GM21367 (cell line): ENCODE measurements around the gene STPG3.

Experiments
- ATAC-seq: cut with Tn5 transposase; IDR thresholded peaks from one replicate; pipeline ENCODE4 v1.9.1; 2021; ENCODE audit not compliant: unreplicated experiment

The STPG3 gene

GRCh38 chr9:137251194-137251461 lies at the start of gene STPG3:
Gene STPG3, plus strand, starts transcription at chr9:137251286. Its CDS starts 1 bp downstream, at chr9:137251287.
- no peak for ATAC-seq

- ATAC-seq: no peak
Observed at GRCh38 chr9:137202966-137203365, 48.1 kb upstream of the STPG3 start.

DNA sequence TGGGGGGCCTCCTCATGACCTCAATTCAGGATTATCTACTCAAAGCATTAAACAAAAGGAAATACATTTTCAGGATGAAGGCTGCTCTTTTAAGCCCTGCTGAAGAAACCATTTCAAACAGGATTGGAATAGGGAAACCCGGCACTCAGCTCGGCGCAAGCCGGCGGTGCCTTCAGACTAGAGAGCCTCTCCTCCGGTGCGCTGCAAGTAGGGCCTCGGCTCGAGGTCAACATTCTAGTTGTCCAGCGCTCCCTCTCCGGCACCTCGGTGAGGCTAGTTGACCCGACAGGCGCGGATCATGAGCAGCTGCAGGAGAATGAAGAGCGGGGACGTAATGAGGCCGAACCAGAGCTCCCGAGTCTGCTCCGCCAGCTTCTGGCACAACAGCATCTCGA lies 46.4 kb upstream of the STPG3 start:
- ATAC-seq: no peak

- ATAC-seq: no peak
Observed at GRCh38 chr9:137205126-137206069, 45.7 kb upstream of the STPG3 start, which contains the start of the genes NDOR1 and TMEM203. Gene NDOR1, plus strand, starts transcription at chr9:137205700. Its CDS starts 78 bp downstream, at chr9:137205778. Gene TMEM203, minus strand, starts transcription at chr9:137205648. Its CDS starts 234 bp downstream, at chr9:137205414.

DNA sequence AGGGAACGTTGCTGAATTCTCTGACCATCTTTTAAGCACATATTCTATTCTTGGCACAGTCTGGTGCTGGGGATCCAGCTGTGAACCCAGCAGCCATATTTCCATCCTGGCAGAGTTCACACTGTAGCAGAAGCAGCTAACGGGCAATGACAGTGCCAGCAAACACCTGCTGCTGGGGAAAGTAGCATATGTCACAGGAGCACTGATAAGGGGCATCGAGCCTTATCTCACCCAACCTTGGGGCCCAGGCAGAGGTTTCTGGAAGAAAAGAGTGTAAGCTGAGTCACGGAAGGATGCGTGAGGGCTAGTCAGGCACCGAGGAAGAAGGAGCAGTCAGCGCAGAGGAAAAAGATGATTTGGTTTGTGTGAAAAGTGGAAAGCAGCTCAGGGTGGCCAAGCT lies 44.5 kb upstream of the STPG3 start:
- ATAC-seq: no peak

DNA sequence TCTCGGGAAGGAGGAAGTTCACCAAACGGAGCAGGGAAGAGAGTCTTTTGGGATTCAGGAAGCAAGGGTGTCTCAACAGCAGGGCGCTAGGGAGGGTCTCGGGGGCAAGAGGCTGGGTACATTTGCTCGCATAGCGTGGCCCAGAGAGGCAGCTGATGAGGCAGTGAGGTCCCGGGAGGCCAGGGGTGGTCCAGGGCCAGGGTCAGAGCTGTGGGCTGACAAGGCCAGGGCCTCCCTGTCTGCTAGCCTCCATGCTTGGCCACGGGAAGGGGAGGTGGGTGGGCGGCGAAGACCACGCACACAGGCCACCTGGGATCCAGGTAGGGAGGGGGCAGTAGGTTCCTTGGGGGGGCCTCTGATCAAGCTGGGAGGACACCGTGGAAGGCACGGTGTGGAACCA lies 39.6 kb upstream of the STPG3 start:
- ATAC-seq: no peak

GRCh38 chr9:137212520-137212919 lies 38.6 kb upstream of the STPG3 start:
- no peak for ATAC-seq

DNA sequence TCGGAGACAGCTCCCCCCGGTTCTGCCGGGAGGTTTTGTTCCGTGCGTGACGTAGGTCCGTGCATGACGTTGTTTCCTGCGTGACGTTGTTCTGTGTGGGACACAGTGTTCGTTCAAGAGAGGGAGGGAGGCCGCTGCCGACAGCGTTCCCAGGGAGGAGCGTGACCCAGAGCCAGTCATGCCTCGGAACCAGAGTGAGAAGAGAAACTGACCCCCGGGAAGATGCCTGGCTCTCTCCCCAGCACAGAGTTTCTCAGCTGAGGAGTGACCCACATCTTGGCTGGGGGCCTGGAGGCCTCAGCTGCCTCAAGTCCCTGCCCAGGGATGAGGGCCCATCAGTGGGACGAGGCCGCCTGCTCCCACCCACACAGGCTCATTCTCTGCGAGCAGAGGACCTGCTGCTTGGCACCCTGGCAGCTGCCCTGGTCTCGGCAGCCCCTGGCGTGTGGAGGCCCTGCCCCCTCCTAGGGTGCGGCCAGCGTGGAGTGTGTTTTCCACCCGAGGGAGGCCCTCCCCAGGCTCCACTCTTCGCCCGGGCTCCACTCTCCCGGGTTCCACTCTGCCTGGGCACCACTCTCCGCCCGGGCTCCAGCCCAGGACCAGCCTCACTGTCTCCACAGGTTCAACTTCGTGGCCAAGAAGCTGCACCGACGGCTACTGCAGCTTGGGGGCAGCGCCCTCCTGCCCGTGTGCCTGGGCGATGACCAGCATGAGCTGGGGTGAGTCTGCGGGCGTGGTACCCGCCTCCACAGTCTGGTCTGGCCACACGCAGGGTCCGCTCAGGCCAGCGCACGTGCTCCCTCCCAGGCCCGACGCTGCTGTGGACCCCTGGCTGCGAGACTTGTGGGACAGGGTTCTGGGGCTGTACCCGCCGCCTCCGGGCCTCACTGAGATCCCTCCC lies 37.7 kb upstream of the STPG3 start:
- no peak for ATAC-seq

GRCh38 chr9:137214620-137215019 lies 36.5 kb upstream of the STPG3 start:
- no peak for ATAC-seq

GRCh38 chr9:137215196-137215986 lies 35.7 kb upstream of the STPG3 start:
- ATAC-seq: no peak

- ATAC-seq: no peak
Observed at GRCh38 chr9:137216188-137216965, 34.7 kb upstream of the STPG3 start.

- no peak for ATAC-seq
Observed at GRCh38 chr9:137217276-137218211, 33.5 kb upstream of the STPG3 start.

DNA sequence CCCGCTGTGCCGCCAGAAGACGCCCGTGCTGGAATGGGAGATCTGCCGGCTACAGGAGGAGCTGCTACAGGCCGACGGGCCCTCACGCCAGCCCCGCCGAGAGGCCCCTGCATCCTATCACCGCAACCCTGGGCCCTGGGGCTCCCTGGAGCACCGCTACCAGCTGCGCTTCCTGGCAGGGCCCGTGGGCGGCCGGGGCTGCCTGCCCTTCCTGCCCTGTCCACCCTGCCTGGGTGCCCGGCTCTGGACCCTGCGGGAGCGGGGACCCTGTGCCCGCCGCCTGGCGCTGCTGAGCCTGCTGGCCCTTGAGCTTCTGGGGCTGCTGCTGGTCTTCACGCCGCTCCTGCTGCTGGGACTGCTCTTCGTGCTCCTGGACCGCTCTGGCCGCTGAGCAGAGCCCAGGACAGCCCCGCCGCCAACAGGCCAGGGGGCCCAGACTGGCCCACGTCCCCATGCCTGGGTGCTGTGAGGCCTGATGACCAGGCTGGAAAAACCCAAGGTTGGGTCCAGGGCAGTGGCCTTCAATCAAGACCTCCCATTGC lies 32.8 kb upstream of the STPG3 start:
- ATAC-seq: no peak

DNA sequence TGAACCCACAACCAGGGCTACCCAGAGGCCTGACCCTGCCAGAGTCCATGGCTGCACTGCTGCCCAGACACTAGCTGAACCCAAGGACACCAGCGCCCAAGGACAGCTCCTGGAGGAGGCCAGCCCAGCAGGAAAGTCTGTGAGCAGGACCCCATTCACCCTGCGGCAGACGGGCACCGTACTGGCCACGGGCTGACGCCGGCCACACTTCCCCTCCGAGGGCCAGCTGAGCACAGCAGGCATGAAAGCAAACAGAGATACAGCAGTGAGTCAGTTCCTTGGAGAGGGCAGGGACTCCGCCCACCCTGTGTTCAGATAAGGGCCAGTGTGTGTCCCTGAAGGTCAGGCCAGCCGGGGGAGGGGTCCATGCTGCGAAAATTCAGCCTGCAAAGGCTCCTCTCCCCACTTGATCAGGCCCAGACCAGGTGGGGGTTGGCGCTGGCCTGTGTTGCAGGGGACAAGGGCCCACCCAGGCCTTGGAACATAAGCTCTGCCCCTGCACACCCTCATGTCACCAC lies 32.3 kb upstream of the STPG3 start:
- no peak for ATAC-seq

GRCh38 chr9:137219757-137220316 lies 31.2 kb upstream of the STPG3 start:
- no peak for ATAC-seq

GRCh38 chr9:137220317-137221094 lies 30.6 kb upstream of the STPG3 start:
- no peak for ATAC-seq

GRCh38 chr9:137221095-137221505 lies 30.0 kb upstream of the STPG3 start:
- no peak for ATAC-seq
